Gastroesophageal sphincter (tissue), 4 donors: ENCODE measurements around the gene BHLHE40. TPM values are rescaled to one million over a fixed set of nuclear protein-coding genes. Genes with fewer than 3 reads are reported as not detected.
"Not testable (repeated sequence)": the region's sequence is repeated elsewhere in the genome, so short reads cannot be mapped to it uniquely, and the experiment has no call there.

ENCODE experiments used
- ATAC-seq: fragments of 150-250 bp; one replicate; pipeline ENCODE4 v1.9.1; 2016; ENCODE audit warnings: mild to moderate bottlenecking, moderate library complexity
- H3K27ac ChIP-seq, 4 donors: fragments of 200-600 bp; sonication (generic) in 3 of 4; 1 replicate in 3 of 4; 2 replicates in 1 of 4; pipeline ENCODE4 v1.5.1; 2016 to 2019
- H3K27me3 ChIP-seq: fragments of 200-600 bp; sonication (generic); one replicate; pipeline ENCODE4 v1.5.1; 2019
- H3K36me3 ChIP-seq, 2 donors: fragments of 200-600 bp; sonication (generic); one replicate each; pipeline ENCODE4 v1.5.1; 2019; ENCODE audit warnings: control low read depth in 1 of 2
- H3K4me1 ChIP-seq, 3 donors: fragments of 200-600 bp; sonication (generic); 1 replicate in 2 of 3; 2 replicates in 1 of 3; pipeline ENCODE4 v1.5.1; 2016 to 2019; ENCODE audit warnings: control low read depth in 2 of 3
- H3K4me3 ChIP-seq, 2 donors: fragments of 200-600 bp; sonication (generic); one replicate each; pipeline ENCODE4 v1.5.1; 2019; ENCODE audit warnings: mild to moderate bottlenecking in 1 of 2, moderate library complexity in 1 of 2
- H3K9me3 ChIP-seq, 3 donors: fragments of 200-600 bp; sonication (generic); one replicate each; pipeline ENCODE4 v1.5.1; 2017 to 2019; ENCODE audit warnings: control low read depth in 2 of 3
- CTCF ChIP-seq, 4 experiments: fragments of 200-600 bp in 2 of 4; fragments of 450-650 bp in 2 of 4; sonication (generic) in 1 of 4; IDR thresholded peaks; one replicate each; pipeline ENCODE4 v1.5.1; 2017 to 2019; ENCODE audit warnings: antibody characterized with exemption in 4 of 4, mild to moderate bottlenecking in 2 of 4, moderate library complexity in 2 of 4
- EP300 ChIP-seq: sonication (generic); formaldehyde crosslinking; IDR thresholded peaks from one replicate; pipeline ENCODE4 v1.6.1; 2017; ENCODE audit warnings: antibody characterized with exemption, mild to moderate bottlenecking
- POLR2A ChIP-seq, 2 donors: fragments of 450-650 bp; IDR thresholded peaks; one replicate each; pipeline ENCODE4 v1.6.1; 2017; ENCODE audit warnings: antibody characterized with exemption in 2 of 2, mild to moderate bottlenecking in 2 of 2, moderate library complexity in 1 of 2
- POLR2AphosphoS5 ChIP-seq: sonication (generic); formaldehyde crosslinking; IDR thresholded peaks from one replicate; pipeline ENCODE4 v1.6.1; 2017; ENCODE audit warnings: antibody characterized with exemption
- whole genome bisulfite sequencing, 2 donors: methylation state at CpG; one replicate each; pipeline ENCODE4 v1.1.5; 2018; ENCODE audit warnings: low coverage in 1 of 2; 5-methylcytosine and 5-hydroxymethylcytosine counted together
- total RNA-seq, 4 donors: library from RNA; depleted of rRNA; stranded (reverse); fragments of >200 nt; gene quantifications; one replicate each; pipeline ENCODE4 v1.1.0, GENCODE V29; 2016

Gene BHLHE40
- total RNA-seq, 4 donors from 2014 or later, result 7.8 to 46.0 (median 14.0) TPM

GRCh38 chr3:4954256-4955000 lies 24.8 kb upstream of the BHLHE40 start:
- no peak overlapping the region for H3K27ac ChIP-seq
- H3K36me3 ChIP-seq, result no peaks in the 10 kb centered on the region
- TF ChIP-seq CTCF (IDR thresholded peaks at IDR 0.05) (no peak), POLR2AphosphoS5 (no peak), POLR2A (IDR thresholded peaks at IDR 0.05) (no peak), EP300 (no peak)
- no peak overlapping the region for H3K4me3 ChIP-seq
- WGBS, 2 donors, result 91 to 92% methylated on average over 4 to 6 of the region's 6 CpGs
- peaks cover 0 to 7% (median 0%) of the 10 kb centered on the region in 3 donors for H3K9me3 ChIP-seq
- no peak for ATAC-seq
- peaks cover 0 to 8% (median 0%) of the 10 kb centered on the region in 3 donors for H3K4me1 ChIP-seq
- no peaks in the 10 kb centered on the region for H3K27me3 ChIP-seq

- Histone ChIP-seq H3K27ac (no peak overlapping the region), H3K27me3 (no peaks in the 10 kb centered on the region), H3K4me3 (no peak overlapping the region), H3K36me3 (no peaks in the 10 kb centered on the region), H3K4me1 (peaks cover 0 to 8% (median 0%) of the 10 kb centered on the region in 3 donors), H3K9me3 (peaks cover 0 to 8% (median 0%) of the 10 kb centered on the region in 3 donors)
- no peak for ATAC-seq
- WGBS, 2 donors, result 68 to 73% methylated on average over 2 of the region's 2 CpGs
- TF ChIP-seq CTCF (IDR thresholded peaks at IDR 0.05) (no peak), EP300 (no peak), POLR2AphosphoS5 (no peak), POLR2A (IDR thresholded peaks at IDR 0.05) (no peak)
Measured at GRCh38 chr3:4956099-4956498, 23.1 kb upstream of the BHLHE40 start.

- no peak for TF ChIP-seq POLR2AphosphoS5
- no peak for TF ChIP-seq CTCF (IDR thresholded peaks at IDR 0.05)
- no peak for TF ChIP-seq EP300
- no peak for TF ChIP-seq POLR2A (IDR thresholded peaks at IDR 0.05)
- Histone ChIP-seq H3K27me3 (no peaks in the 10 kb centered on the region), H3K36me3 (no peaks in the 10 kb centered on the region), H3K9me3 (peaks cover 0 to 8% (median 0%) of the 10 kb centered on the region in 3 donors), H3K4me3 (no peak overlapping the region), H3K4me1 (peaks cover 0 to 8% (median 0%) of the 10 kb centered on the region in 3 donors), H3K27ac (no peak overlapping the region)
- ATAC-seq, result no peak
- 93% methylated on average over 2 of the region's 2 CpGs; no CpG with 5 or more reads in 1 of the 2 donors for WGBS, 2 donors
Measured at GRCh38 chr3:4956738-4957137, 22.5 kb upstream of the BHLHE40 start.

GRCh38 chr3:4957978-4958377 lies 21.3 kb upstream of the BHLHE40 start:
- peaks cover 0 to 3% (median 0%) of the 10 kb centered on the region in 3 donors for H3K4me1 ChIP-seq
- WGBS, 2 donors, result 56 to 81% methylated on average over 2 to 3 of the region's 3 CpGs
- TF ChIP-seq EP300, result no peak
- TF ChIP-seq CTCF (IDR thresholded peaks at IDR 0.05), result no peak
- TF ChIP-seq POLR2A (IDR thresholded peaks at IDR 0.05), result no peak
- no peak overlapping the region for H3K27ac ChIP-seq
- ATAC-seq, result no peak
- peaks cover 0 to 8% (median 0%) of the 10 kb centered on the region in 3 donors for H3K9me3 ChIP-seq
- H3K36me3 ChIP-seq, result no peaks in the 10 kb centered on the region
- H3K27me3 ChIP-seq, result no peaks in the 10 kb centered on the region
- H3K4me3 ChIP-seq, result no peak overlapping the region

- Histone ChIP-seq H3K27ac (no peak overlapping the region), H3K36me3 (no peaks in the 10 kb centered on the region), H3K9me3 (peaks cover 0 to 8% (median 0%) of the 10 kb centered on the region in 3 donors), H3K4me3 (no peak overlapping the region), H3K27me3 (no peaks in the 10 kb centered on the region), H3K4me1 (no peaks in the 10 kb centered on the region)
- WGBS, 2 donors, result 65 to 72% methylated on average over 4 of the region's 4 CpGs
- ATAC-seq, result no peak
- TF ChIP-seq EP300 (no peak), POLR2AphosphoS5 (no peak), POLR2A (IDR thresholded peaks at IDR 0.05) (no peak), CTCF (IDR thresholded peaks at IDR 0.05) (no peak)
Measured at GRCh38 chr3:4959180-4959579, 20.1 kb upstream of the BHLHE40 start.

GRCh38 chr3:4961865-4962264 lies 17.4 kb upstream of the BHLHE40 start:
- H3K4me3 ChIP-seq, ATAC-seq, H3K27me3 ChIP-seq, H3K4me1 ChIP-seq, H3K27ac ChIP-seq, H3K9me3 ChIP-seq, H3K36me3 ChIP-seq: not testable (repeated sequence)
- 100% methylated on average over 1 of the region's 2 CpGs; no CpG with 5 or more reads in 1 of the 2 donors for WGBS, 2 donors
